ENCODE measurements around the gene PTP4A2.

GRCh38 chr1:31881688-31882000 is 56.5 kb downstream of the PTP4A2 start:
- TF ChIP-seq CTCF (IDR thresholded peaks at IDR 0.05) (no peak), POLR2A (IDR thresholded peaks at IDR 0.05) (no peak)

All from uterus (tissue), 2 donors.